NCI-H146 (cell line): Measurements from ENCODE around the gene PIWIL4.

Experiments
- DNase-seq: peaks from one replicate; lab custom pipeline; 2025; lab: John Stamatoyannopoulos, UW

The PIWIL4 gene

GRCh38 chr11:94662846-94663390, 95.8 kb downstream of the PIWIL4 start:
- DNase-seq: no peak

- DNase-seq: peak; percentile 9
These were observed 97.2 kb downstream of the PIWIL4 start for GRCh38 chr11:94664346-94664745.

- DNase-seq: no peak
These were observed 98.0 kb downstream of the PIWIL4 start for GRCh38 chr11:94665116-94665659.

- DNase-seq: no peak
These were observed 99.9 kb downstream of the PIWIL4 start for GRCh38 chr11:94666792-94667721.

- no peak for DNase-seq
These were observed 101.1 kb downstream of the PIWIL4 start for GRCh38 chr11:94668212-94668793.

GRCh38 chr11:94669023-94669422, 101.9 kb downstream of the PIWIL4 start:
- no peak for DNase-seq
